ENCODE measurements around the gene AOAH. TPM values are rescaled to one million over a fixed set of nuclear protein-coding genes. Genes with fewer than 3 reads are reported as not detected.
"Not testable (repeated sequence)": the region's sequence is repeated elsewhere in the genome, so short reads cannot be mapped to it uniquely, and the experiment has no call there.

AOAH gene
- total RNA-seq, 2 experiments from 2014 or later: 15.4 to 18.5 TPM

GRCh38 chr7:36711256-36711655 is 13.0 kb downstream of the AOAH start:
- Mint-ChIP-seq H3K36me3 (ENCODE audit: low read depth) (peaks cover 36% of the 10 kb centered on the region), H3K4me3 (no peak overlapping the region), H3K4me1 (peaks cover 32% of the 10 kb centered on the region), H3K9me3 (peaks cover 15% of the 10 kb centered on the region), H3K27me3 (no peaks in the 10 kb centered on the region), H3K27ac (no peak overlapping the region)
- no peak for DNase-seq
- ChIA-PET CTCF (no interaction called here), POLR2A (no interaction called here)

- H3K4me1 Mint-ChIP-seq: peaks cover 34% of the 10 kb centered on the region
- H3K9me3 Mint-ChIP-seq: peaks cover 22% of the 10 kb centered on the region
- ChIA-PET POLR2A (no interaction called here), CTCF (no interaction called here)
- no peak for DNase-seq
- no peak overlapping the region for H3K27ac Mint-ChIP-seq
- H3K36me3 Mint-ChIP-seq (ENCODE audit: low read depth): peaks cover 46% of the 10 kb centered on the region
- H3K27me3 Mint-ChIP-seq: no peaks in the 10 kb centered on the region
- H3K4me3 Mint-ChIP-seq: no peak overlapping the region
Measured at GRCh38 chr7:36710186-36710791, 14.0 kb downstream of the AOAH start.

- peaks cover 58% of the 10 kb centered on the region for H3K36me3 Mint-ChIP-seq (ENCODE audit: low read depth)
- no peaks in the 10 kb centered on the region for H3K27me3 Mint-ChIP-seq
- peaks cover 46% of the 10 kb centered on the region for H3K4me1 Mint-ChIP-seq
- DNase-seq: no peak
- CTCF ChIA-PET: no interaction called here
- no peak overlapping the region for H3K27ac Mint-ChIP-seq
- H3K4me3 Mint-ChIP-seq: no peak overlapping the region
- peaks cover 32% of the 10 kb centered on the region for H3K9me3 Mint-ChIP-seq
- POLR2A ChIA-PET: interaction anchor here (0.8 to 1.4 kb wide), 4 partner anchors 16 to 473 kb away, joined by 3 to 4 read pairs (median 4); no protein-coding TSS in a partner anchor
Measured at GRCh38 chr7:36708767-36709166, 15.5 kb downstream of the AOAH start.

GRCh38 chr7:36707898-36708297 is 16.4 kb downstream of the AOAH start:
- Mint-ChIP-seq H3K27me3 (no peaks in the 10 kb centered on the region), H3K36me3 (ENCODE audit: low read depth) (peaks cover 56% of the 10 kb centered on the region), H3K9me3 (peaks cover 30% of the 10 kb centered on the region), H3K4me1 (peaks cover 45% of the 10 kb centered on the region), H3K27ac (peak overlapping the region; percentile 47), H3K4me3 (no peak overlapping the region)
- POLR2A ChIA-PET: interaction anchor here (0.8 kb wide), 1 partner anchor 23 kb away, joined by 3 read pairs; no protein-coding TSS in a partner anchor
- CTCF ChIA-PET: interaction anchor here (0.6 to 2.1 kb wide), 2 partner anchors 37 to 253 kb away, joined by 3 to 5 read pairs; no protein-coding TSS in a partner anchor
- no peak for DNase-seq

- Mint-ChIP-seq H3K36me3 (ENCODE audit: low read depth) (peaks cover 55% of the 10 kb centered on the region), H3K27ac (peak overlapping the region; percentile 47), H3K4me3 (no peak overlapping the region), H3K27me3 (no peaks in the 10 kb centered on the region), H3K4me1 (peaks cover 45% of the 10 kb centered on the region), H3K9me3 (peaks cover 33% of the 10 kb centered on the region)
- DNase-seq: no peak
- ChIA-PET POLR2A (interaction anchor here (0.8 kb wide), 1 partner anchor 22 kb away, joined by 3 read pairs; no protein-coding TSS in a partner anchor), CTCF (interaction anchor here (2.1 kb wide), 1 partner anchor 37 kb away, joined by 5 read pairs; no protein-coding TSS in a partner anchor)
Measured at GRCh38 chr7:36707465-36707864, 16.8 kb downstream of the AOAH start.

GRCh38 chr7:36703860-36704259 is 20.4 kb downstream of the AOAH start:
- DNase-seq, H3K27ac Mint-ChIP-seq, POLR2A ChIA-PET, CTCF ChIA-PET, H3K4me3 Mint-ChIP-seq, H3K27me3 Mint-ChIP-seq: not testable (repeated sequence)
- peaks cover 38% of the 10 kb centered on the region for H3K4me1 Mint-ChIP-seq
- H3K9me3 Mint-ChIP-seq: peaks cover 27% of the 10 kb centered on the region
- H3K36me3 Mint-ChIP-seq (ENCODE audit: low read depth): peaks cover 51% of the 10 kb centered on the region

- H3K9me3 Mint-ChIP-seq: no peaks in the 10 kb centered on the region
- peak overlapping the region; percentile 76 for H3K27ac Mint-ChIP-seq
- ChIA-PET CTCF (no interaction called here), POLR2A (interaction anchor here (0.8 to 1.6 kb wide), 4 partner anchors 10 to 84 kb away, joined by 3 to 6 read pairs (median 4); no protein-coding TSS in a partner anchor)
- no peak for DNase-seq
- peak overlapping the region; percentile 46 for H3K4me3 Mint-ChIP-seq
- H3K36me3 Mint-ChIP-seq (ENCODE audit: low read depth): peaks cover 22% of the 10 kb centered on the region
- H3K4me1 Mint-ChIP-seq: peaks cover 34% of the 10 kb centered on the region
- no peaks in the 10 kb centered on the region for H3K27me3 Mint-ChIP-seq
Measured at GRCh38 chr7:36692456-36692855, 31.8 kb downstream of the AOAH start.

- peaks cover 22% of the 10 kb centered on the region for H3K36me3 Mint-ChIP-seq (ENCODE audit: low read depth)
- ChIA-PET CTCF (no interaction called here), POLR2A (interaction anchor here (0.8 to 1.6 kb wide), 4 partner anchors 9 to 85 kb away, joined by 3 to 6 read pairs (median 4); no protein-coding TSS in a partner anchor)
- H3K27me3 Mint-ChIP-seq: no peaks in the 10 kb centered on the region
- H3K4me1 Mint-ChIP-seq: peaks cover 38% of the 10 kb centered on the region
- no peak for DNase-seq
- peak overlapping the region; percentile 76 for H3K27ac Mint-ChIP-seq
- no peak overlapping the region for H3K4me3 Mint-ChIP-seq
- no peaks in the 10 kb centered on the region for H3K9me3 Mint-ChIP-seq
Measured at GRCh38 chr7:36691983-36692382, 32.3 kb downstream of the AOAH start.

GRCh38 chr7:36690514-36691187 is 33.6 kb downstream of the AOAH start:
- DNase-seq: no peak
- Mint-ChIP-seq H3K27me3 (no peaks in the 10 kb centered on the region), H3K4me3 (no peak overlapping the region), H3K27ac (peak overlapping the region; percentile 76), H3K4me1 (peaks cover 50% of the 10 kb centered on the region), H3K9me3 (no peaks in the 10 kb centered on the region), H3K36me3 (ENCODE audit: low read depth) (peaks cover 22% of the 10 kb centered on the region)
- ChIA-PET POLR2A (interaction anchor here (1.0 kb wide), 1 partner anchor 8 kb away, joined by 4 read pairs; no protein-coding TSS in a partner anchor), CTCF (no interaction called here)

- H3K4me1 Mint-ChIP-seq: peaks cover 56% of the 10 kb centered on the region
- H3K4me3 Mint-ChIP-seq: no peak overlapping the region
- H3K27me3 Mint-ChIP-seq: no peaks in the 10 kb centered on the region
- ChIA-PET CTCF (no interaction called here), POLR2A (interaction anchor here (1.0 kb wide), 1 partner anchor 8 kb away, joined by 4 read pairs; no protein-coding TSS in a partner anchor)
- H3K9me3 Mint-ChIP-seq: no peaks in the 10 kb centered on the region
- no peak overlapping the region for H3K27ac Mint-ChIP-seq
- DNase-seq: no peak
- H3K36me3 Mint-ChIP-seq (ENCODE audit: low read depth): peaks cover 22% of the 10 kb centered on the region
Measured at GRCh38 chr7:36690041-36690440, 34.3 kb downstream of the AOAH start.

- peak; percentile 53 for DNase-seq
- no peak overlapping the region for H3K4me3 Mint-ChIP-seq
- ChIA-PET POLR2A (no interaction called here), CTCF (interaction anchor here (0.8 to 1.3 kb wide), 3 partner anchors 8 to 91 kb away, joined by 3 to 4 read pairs (median 3); no protein-coding TSS in a partner anchor)
- H3K27ac Mint-ChIP-seq: peak overlapping the region; percentile 74
- peaks cover 14% of the 10 kb centered on the region for H3K36me3 Mint-ChIP-seq (ENCODE audit: low read depth)
- H3K4me1 Mint-ChIP-seq: peaks cover 70% of the 10 kb centered on the region
- H3K27me3 Mint-ChIP-seq: no peaks in the 10 kb centered on the region
- no peaks in the 10 kb centered on the region for H3K9me3 Mint-ChIP-seq
Measured at GRCh38 chr7:36686499-36686898, 37.8 kb downstream of the AOAH start.

- H3K9me3 Mint-ChIP-seq: no peaks in the 10 kb centered on the region
- H3K27ac Mint-ChIP-seq: no peak overlapping the region
- peaks cover 60% of the 10 kb centered on the region for H3K4me1 Mint-ChIP-seq
- CTCF ChIA-PET: no interaction called here
- DNase-seq: no peak
- POLR2A ChIA-PET: interaction anchor here (0.6 to 1.2 kb wide), 4 partner anchors 21 to 296 kb away, joined by 3 to 4 read pairs (median 3); partner anchors contain the start of gene ANLN
- H3K4me3 Mint-ChIP-seq: no peak overlapping the region
- H3K27me3 Mint-ChIP-seq: no peaks in the 10 kb centered on the region
- peaks cover 9% of the 10 kb centered on the region for H3K36me3 Mint-ChIP-seq (ENCODE audit: low read depth)
Measured at GRCh38 chr7:36684954-36685353, 39.3 kb downstream of the AOAH start.

- CTCF ChIA-PET: interaction anchor here (1.4 to 1.9 kb wide), 2 partner anchors 13 to 496 kb away, joined by 3 to 9 read pairs; no protein-coding TSS in a partner anchor
- no peaks in the 10 kb centered on the region for H3K27me3 Mint-ChIP-seq
- no peak for DNase-seq
- peak overlapping the region; percentile 77 for H3K27ac Mint-ChIP-seq
- H3K9me3 Mint-ChIP-seq: no peaks in the 10 kb centered on the region
- H3K36me3 Mint-ChIP-seq (ENCODE audit: low read depth): peaks cover 11% of the 10 kb centered on the region
- no peak overlapping the region for H3K4me3 Mint-ChIP-seq
- POLR2A ChIA-PET: interaction anchor here (1.0 kb wide), 1 partner anchor 38 kb away, joined by 3 read pairs; no protein-coding TSS in a partner anchor
- H3K4me1 Mint-ChIP-seq: peaks cover 60% of the 10 kb centered on the region
Measured at GRCh38 chr7:36683695-36684357, 40.5 kb downstream of the AOAH start.

Data from activated CD4-positive, alpha-beta memory T cell treated with anti-CD3 and anti-CD28 coated beads, Interleukin-2, amount 10 ng/mL, durations not matched to agents 7 days and 5 days (primary cell).